Endothelial cell of umbilical vein (primary cell): ENCODE results near the gene UQCR10. TPM values are rescaled to one million over a fixed set of nuclear protein-coding genes. Genes with fewer than 3 reads are reported as not detected.
A peak's percentile ranks its signal among the peaks of the same experiment; 100 is the strongest.

Experiments
- BruUV-seq: library from RNA; stranded (reverse); fragments of 400-500 nt; replicated peaks from 2 replicates; lab custom pipeline; 2021; lab: Mats Ljungman, UMichigan
- CTCF ChIA-PET: fragments of 300-600, 350-600 bp; sonication (Branson Sonifier 250); formaldehyde crosslinking; loops from one replicate; lab custom pipeline; 2021; ENCODE audit warnings: antibody characterized with exemption, inconsistent platforms; lab: Charles Lee
- POLR2A ChIA-PET: fragments of 300-600, 350-600 bp; sonication (Branson Sonifier 250); formaldehyde crosslinking; loops from one replicate; lab custom pipeline; 2021; ENCODE audit warnings: antibody characterized with exemption, inconsistent platforms; lab: Charles Lee
- DNase-seq: peaks from one replicate; pipeline ENCODE4 v3.0.0-alpha.2; 2011; ENCODE audit warnings: low read depth, low spot score
- FAIRE-seq: peaks from 2 replicates; lab custom pipeline; 2011; peaks lifted over from hg19 to GRCh38; lab: Jason Lieb, UNC
- H2AFZ ChIP-seq: 2 replicates; pipeline ENCODE4 v1.6.0; 2012; ENCODE audit warnings: low read depth, low read length, control low read depth, inconsistent platforms
- H3K27ac ChIP-seq: 2 replicates; pipeline ENCODE4 v1.5.1; 2011; ENCODE audit warnings: low read depth, mild to moderate bottlenecking, control low read depth, low read length, moderate library complexity; ENCODE audit not compliant: insufficient read depth
- H3K27me3 ChIP-seq, 2 experiments: 2 replicates each; pipeline versions ENCODE4 v1.6.0 to v1.6.1; 2011; ENCODE audit warnings: low read length in 2 of 2, mixed read lengths in 1 of 2; ENCODE audit not compliant: control insufficient read depth in 2 of 2, insufficient read depth in 2 of 2
- H3K36me3 ChIP-seq, 2 experiments: 2 replicates in 1 of 2; 3 replicates in 1 of 2; pipeline ENCODE4 v1.5.1; 2011; ENCODE audit warnings: low read length in 2 of 2, mild to moderate bottlenecking in 1 of 2, moderate library complexity in 1 of 2; ENCODE audit not compliant: control insufficient read depth in 2 of 2, insufficient read depth in 2 of 2; ENCODE audit errors: extremely low read depth in 1 of 2
- H3K4me1 ChIP-seq: 3 replicates; pipeline ENCODE4 v1.5.1; 2011; ENCODE audit warnings: mild to moderate bottlenecking, low read length; ENCODE audit not compliant: control insufficient read depth, insufficient read depth; ENCODE audit errors: extremely low read depth
- H3K4me2 ChIP-seq: 2 replicates; pipeline ENCODE4 v1.6.1; 2011; ENCODE audit warnings: low read length, control low read depth, mixed read lengths; ENCODE audit not compliant: insufficient read depth
- H3K4me3 ChIP-seq, 3 experiments: fragments of 200-600 bp in 1 of 3; sonication (generic), shearing (Covaris generic) in 1 of 3; replicated peaks in 1 of 3; 2 replicates each; pipeline ENCODE4 v1.5.1; 2011 to 2016; ENCODE audit warnings: control low read depth in 3 of 3, low read length in 3 of 3, mild to moderate bottlenecking in 2 of 3, inconsistent platforms in 1 of 3, low read depth in 1 of 3, moderate library complexity in 1 of 3; ENCODE audit not compliant: insufficient read depth in 1 of 3
- H3K79me2 ChIP-seq: 2 replicates; pipeline ENCODE4 v1.6.0; 2012; ENCODE audit warnings: low read length, inconsistent platforms; ENCODE audit not compliant: control insufficient read depth, insufficient read depth
- H3K9ac ChIP-seq: replicated peaks from 2 replicates; pipeline ENCODE3; 2011; ENCODE audit warnings: low read length, control low read depth; ENCODE audit not compliant: insufficient read depth; ENCODE audit errors: extremely low read depth
- H3K9me1 ChIP-seq: replicated peaks from 3 replicates; pipeline ENCODE4 v1.6.0; 2011; ENCODE audit warnings: mild to moderate bottlenecking, low read length; ENCODE audit not compliant: control insufficient read depth, insufficient read depth; ENCODE audit errors: extremely low read depth
- H3K9me3 ChIP-seq: replicated peaks from 2 replicates; pipeline ENCODE4 v1.5.1; 2012; ENCODE audit warnings: low read length, inconsistent platforms; ENCODE audit not compliant: control insufficient read depth, insufficient read depth
- H4K20me1 ChIP-seq: replicated peaks from 2 replicates; pipeline ENCODE3; 2011; ENCODE audit warnings: mild to moderate bottlenecking, low read length; ENCODE audit not compliant: control insufficient read depth, insufficient read depth; ENCODE audit errors: extremely low read depth
- CTCF ChIP-seq, 2 donors: IDR thresholded peaks; 1 replicate in 1 of 2; 2 replicates in 1 of 2; pipeline ENCODE4 v1.5.1; 2011; ENCODE audit warnings: low read length in 2 of 2, mild to moderate bottlenecking in 2 of 2, moderate library complexity in 2 of 2, control low read depth in 1 of 2, inconsistent platforms in 1 of 2, low read depth in 1 of 2; ENCODE audit not compliant: insufficient read depth in 1 of 2; ENCODE audit errors: extremely low read depth in 1 of 2
- EZH2 ChIP-seq: IDR thresholded peaks from 2 replicates; pipeline ENCODE4 v1.6.1; 2012; ENCODE audit warnings: borderline replicate concordance, low read depth, mild to moderate bottlenecking, moderate library complexity, low read length, inconsistent platforms; ENCODE audit not compliant: severe bottlenecking
- FOS ChIP-seq: IDR thresholded peaks from 2 replicates; pipeline ENCODE4 v1.6.1; 2011; ENCODE audit warnings: mild to moderate bottlenecking, low read length, moderate library complexity, borderline replicate concordance; ENCODE audit not compliant: insufficient read depth
- GATA2 ChIP-seq: IDR thresholded peaks from 2 replicates; pipeline ENCODE4 v1.7.0; 2011; ENCODE audit warnings: low read depth, mild to moderate bottlenecking, moderate library complexity, mixed read lengths, low read length; ENCODE audit not compliant: insufficient read length, insufficient read depth
- JUN ChIP-seq: IDR thresholded peaks from 2 replicates; pipeline ENCODE4 v1.6.1; 2011; ENCODE audit warnings: borderline replicate concordance, low read depth; ENCODE audit not compliant: insufficient read length, insufficient read depth
- MYC ChIP-seq: IDR thresholded peaks from one replicate; pipeline ENCODE4 v1.6.1; 2011; ENCODE audit warnings: mild to moderate bottlenecking, low read depth, low read length
- POLR2A ChIP-seq: IDR thresholded peaks from 2 replicates; pipeline ENCODE4 v1.6.1; 2012; ENCODE audit warnings: low read depth, mild to moderate bottlenecking, control low read depth, low read length
- POLR2AphosphoS5 ChIP-seq: IDR thresholded peaks from 2 replicates; pipeline ENCODE4 v1.6.1; 2012; ENCODE audit warnings: low read depth, mild to moderate bottlenecking, control low read depth, low read length, moderate library complexity; ENCODE audit not compliant: insufficient read depth
- dilution Hi-C: fragments of 300-500 bp; cut with MboI; formaldehyde crosslinking; loops from one replicate; pipeline ENCODE4 v1.15.0; 2019; ENCODE audit warnings: low sequenced_read_pairs; ENCODE audit not compliant: extremely low pct_ligation_motif_present
- intact Hi-C: fragments of 100-400 bp; cut with micrococcal nuclease; formaldehyde crosslinking; loops from one replicate; pipeline ENCODE4 v1.10.0; 2022
- polyA plus RNA-seq, 4 experiments: library from polyadenylated mRNA; depleted of rRNA in 3 of 4; stranded (reverse) in 3 of 4; unstranded in 1 of 4; fragments of >200 nt; gene quantifications; 2 replicates each; pipeline versions ENCODE4 v1.2.1 to v1.2.3, GENCODE V29; 2011 to 2012; ENCODE audit warnings: missing spikeins in 1 of 4
- total RNA-seq: library from RNA; stranded (reverse); gene quantifications from 2 replicates; pipeline ENCODE4 v1.2.3, GENCODE V29; 2021
- TF ChIP-seq, protein P1 (sequence below): IDR thresholded peaks from 2 replicates; pipeline ENCODE4 v1.6.1; 2011; ENCODE audit not compliant: insufficient read depth, insufficient read length

Gene UQCR10
- total and polyA plus RNA-seq, 2 donors (not counting 3 experiments of a cell fraction or from before 2014, with no cell fraction given): 96.6 to 196 TPM

DNA sequence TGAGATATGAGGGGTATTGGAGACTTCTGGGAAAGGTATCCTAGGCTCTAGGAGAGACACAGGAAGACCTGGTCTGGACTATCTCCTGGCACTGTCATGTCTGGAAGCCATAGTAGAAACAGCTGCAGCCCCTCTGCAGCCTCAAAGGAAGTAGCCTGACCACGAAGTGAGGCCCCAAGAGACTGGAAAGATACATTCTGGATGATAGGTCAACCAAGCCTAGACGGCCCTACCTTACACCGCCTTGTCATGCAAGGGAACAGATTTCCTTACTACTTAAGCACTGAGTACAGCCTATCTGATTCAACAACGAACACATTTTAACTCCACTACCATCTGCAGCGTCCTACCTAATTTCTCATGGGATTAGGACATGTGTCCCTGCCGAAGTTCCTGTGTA, 31.1 kb downstream of the UQCR10 start:
- no peak for FAIRE-seq
- no peak overlapping the region for H2AFZ ChIP-seq
- intact Hi-C loops (loop anchor here (10.0 kb wide), 1 partner anchor 286 kb away; the partner anchor contains the start of gene HORMAD2), dilution Hi-C loops (no loop called here)
- no peaks in the 10 kb centered on the region for H3K27me3 ChIP-seq
- no peak for TF ChIP-seq GATA2
- no peak for TF ChIP-seq CTCF (IDR thresholded peaks at IDR 0.05; ENCODE audit: extremely low read depth in 1 of 2, insufficient read depth in 1 of 2, low read depth in 1 of 2, low read length in 2 of 2)
- TF ChIP-seq, protein P1, sequence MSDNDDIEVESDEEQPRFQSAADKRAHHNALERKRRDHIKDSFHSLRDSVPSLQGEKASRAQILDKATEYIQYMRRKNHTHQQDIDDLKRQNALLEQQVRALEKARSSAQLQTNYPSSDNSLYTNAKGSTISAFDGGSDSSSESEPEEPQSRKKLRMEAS: no peak
- TF ChIP-seq MYC: no peak
- TF ChIP-seq JUN: no peak
- TF ChIP-seq POLR2A: no peak
- no peak for TF ChIP-seq POLR2AphosphoS5
- no peak for TF ChIP-seq FOS
- no peak for TF ChIP-seq EZH2
- no peak overlapping the region for H3K9ac ChIP-seq
- ChIA-PET CTCF (interaction anchor here (1.9 to 2.0 kb wide), 2 partner anchors 25 to 206 kb away, joined by 5 to 16 read pairs; no protein-coding TSS in a partner anchor), POLR2A (no interaction called here)
- H3K4me3 ChIP-seq: no peak overlapping the region
- H4K20me1 ChIP-seq: no peaks in the 10 kb centered on the region
- peak overlapping the region; percentile 50 for H3K27ac ChIP-seq
- no peak for DNase-seq
- no peaks in the 10 kb centered on the region for H3K9me3 ChIP-seq
- BruUV-seq: no TSS peak
- H3K9me1 ChIP-seq: no peaks in the 10 kb centered on the region
- H3K4me1 ChIP-seq: peaks cover 14% of the 10 kb centered on the region
- H3K79me2 ChIP-seq: no peaks in the 10 kb centered on the region
- H3K36me3 ChIP-seq: peaks cover 2 to 31% of the 10 kb centered on the region in 2 experiments
- H3K4me2 ChIP-seq: no peak overlapping the region
